ENCODE data around the gene CHRNE.

DNA sequence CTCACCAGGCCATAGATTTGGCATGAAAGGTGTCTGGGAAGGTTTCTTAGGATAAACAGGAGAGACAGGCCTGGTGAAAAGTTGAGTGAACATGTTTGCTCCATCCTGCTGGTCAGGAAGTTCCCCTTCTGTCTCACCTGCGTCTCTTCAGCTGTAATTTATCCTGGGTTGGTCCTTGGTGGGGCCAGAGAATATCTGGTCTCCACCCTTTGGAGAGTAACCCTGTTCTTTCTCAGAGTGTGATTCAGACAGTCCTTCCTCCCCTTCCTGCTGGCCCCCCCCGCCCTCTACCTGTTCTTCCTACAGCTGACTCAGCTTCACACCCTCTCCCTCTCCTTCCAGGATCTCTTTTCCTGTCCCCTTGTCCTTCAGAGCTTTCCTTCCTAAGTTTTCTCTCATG, 52.7 kb downstream of the CHRNE start:
- TF ChIP-seq, protein P1, sequence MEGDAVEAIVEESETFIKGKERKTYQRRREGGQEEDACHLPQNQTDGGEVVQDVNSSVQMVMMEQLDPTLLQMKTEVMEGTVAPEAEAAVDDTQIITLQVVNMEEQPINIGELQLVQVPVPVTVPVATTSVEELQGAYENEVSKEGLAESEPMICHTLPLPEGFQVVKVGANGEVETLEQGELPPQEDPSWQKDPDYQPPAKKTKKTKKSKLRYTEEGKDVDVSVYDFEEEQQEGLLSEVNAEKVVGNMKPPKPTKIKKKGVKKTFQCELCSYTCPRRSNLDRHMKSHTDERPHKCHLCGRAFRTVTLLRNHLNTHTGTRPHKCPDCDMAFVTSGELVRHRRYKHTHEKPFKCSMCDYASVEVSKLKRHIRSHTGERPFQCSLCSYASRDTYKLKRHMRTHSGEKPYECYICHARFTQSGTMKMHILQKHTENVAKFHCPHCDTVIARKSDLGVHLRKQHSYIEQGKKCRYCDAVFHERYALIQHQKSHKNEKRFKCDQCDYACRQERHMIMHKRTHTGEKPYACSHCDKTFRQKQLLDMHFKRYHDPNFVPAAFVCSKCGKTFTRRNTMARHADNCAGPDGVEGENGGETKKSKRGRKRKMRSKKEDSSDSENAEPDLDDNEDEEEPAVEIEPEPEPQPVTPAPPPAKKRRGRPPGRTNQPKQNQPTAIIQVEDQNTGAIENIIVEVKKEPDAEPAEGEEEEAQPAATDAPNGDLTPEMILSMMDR (conservative IDR thresholded peaks at IDR 0.05; ENCODE audit: low read depth, low read length), result no peak
- TF ChIP-seq POLR2A (IDR thresholded peaks at IDR 0.05; ENCODE audit: low read depth, low read length) (no peak), SMC3 (IDR thresholded peaks at IDR 0.05; ENCODE audit: low read depth, low read length) (no peak), CHD1 (IDR thresholded peaks at IDR 0.05; ENCODE audit: low read depth, low read length) (no peak), MXI1 (IDR thresholded peaks at IDR 0.05; ENCODE audit: borderline replicate concordance, low read depth, low read length) (no peak)
- TF ChIP-seq, protein P2, sequence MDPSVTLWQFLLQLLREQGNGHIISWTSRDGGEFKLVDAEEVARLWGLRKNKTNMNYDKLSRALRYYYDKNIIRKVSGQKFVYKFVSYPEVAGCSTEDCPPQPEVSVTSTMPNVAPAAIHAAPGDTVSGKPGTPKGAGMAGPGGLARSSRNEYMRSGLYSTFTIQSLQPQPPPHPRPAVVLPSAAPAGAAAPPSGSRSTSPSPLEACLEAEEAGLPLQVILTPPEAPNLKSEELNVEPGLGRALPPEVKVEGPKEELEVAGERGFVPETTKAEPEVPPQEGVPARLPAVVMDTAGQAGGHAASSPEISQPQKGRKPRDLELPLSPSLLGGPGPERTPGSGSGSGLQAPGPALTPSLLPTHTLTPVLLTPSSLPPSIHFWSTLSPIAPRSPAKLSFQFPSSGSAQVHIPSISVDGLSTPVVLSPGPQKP (IDR thresholded peaks at IDR 0.05; ENCODE audit: borderline replicate concordance, low read depth, low read length), result no peak
